Measurements from ENCODE around the gene VPS72. TPM values are rescaled to one million over a fixed set of nuclear protein-coding genes. Genes with fewer than 3 reads are reported as not detected.
"Not testable (repeated sequence)": the region's sequence is repeated elsewhere in the genome, so short reads cannot be mapped to it uniquely, and the experiment has no call there.

VPS72 gene
- total and polyA plus RNA-seq, 7 experiments from 2014 or later, result 35.1 to 85.3 (median 63.9) TPM

- Histone ChIP-seq H3K9me3 (ENCODE audit: control insufficient read depth in 2 of 3, low read length in 3 of 3) (no peaks in the 10 kb centered on the region), H3K27ac (ENCODE audit: low read depth, low read length) (no peak overlapping the region), H3K27me3 (ENCODE audit: control insufficient read depth in 2 of 2, insufficient read depth in 2 of 2, low read length in 2 of 2) (no peaks in the 10 kb centered on the region), H3K36me3 (ENCODE audit: control insufficient read depth in 2 of 3, insufficient read depth in 3 of 3, low read length in 3 of 3) (peaks cover 0 to 3% (median 0%) of the 10 kb centered on the region in 3 experiments), H3K4me3 (ENCODE audit: low read length) (no peak overlapping the region), H3K4me1 (ENCODE audit: control insufficient read depth in 2 of 2, insufficient read depth in 2 of 2, low read length in 2 of 2) (no peaks in the 10 kb centered on the region)
- Mint-ChIP-seq H3K4me3 (no peak overlapping the region), H3K9me3 (no peaks in the 10 kb centered on the region), H3K27ac (peak overlapping the region in 1 of 9 donors; percentile 36), H3K36me3 (peaks cover 0 to 7% (median under 1%) of the 10 kb centered on the region in 5 donors), H3K4me1 (peaks cover 6 to 24% (median 14%) of the 10 kb centered on the region in 7 donors), H3K27me3 (no peaks in the 10 kb centered on the region)
- no peak for ATAC-seq
- DNase-seq, result no peak
- CTCF ChIA-PET, result no interaction called here
- intact Hi-C loops (cut with micrococcal nuclease), result no loop called here
- POLR2A ChIA-PET, result interaction anchor here (0.6 kb wide), 1 partner anchor 649 kb away, joined by 4 read pairs; no protein-coding TSS in a partner anchor
Observed at GRCh38 chr1:151221616-151222015, 31.6 kb upstream of the VPS72 start.

DNA sequence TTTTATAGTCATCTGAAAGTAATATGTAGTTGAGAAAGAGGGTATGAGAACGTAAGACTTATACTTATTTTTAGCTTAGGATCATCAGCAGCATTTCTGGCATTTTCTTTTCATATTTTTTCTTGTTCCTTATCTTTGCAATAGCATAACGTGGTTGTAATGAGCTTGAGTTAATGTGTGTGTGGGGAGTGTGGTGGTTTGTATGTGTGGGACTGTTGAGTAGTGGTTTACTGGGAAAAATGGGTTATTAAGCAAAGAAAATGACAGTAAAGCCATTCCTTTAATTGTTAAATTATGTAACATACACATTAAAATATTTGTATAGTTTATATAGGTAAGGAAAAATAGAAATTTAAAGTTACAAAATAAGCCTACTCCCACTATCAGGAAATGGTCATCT, 23.6 kb upstream of the VPS72 start:
- CTCF ChIA-PET, result interaction anchor here (0.7 kb wide), 1 partner anchor 9 kb away, joined by 3 read pairs; no protein-coding TSS in a partner anchor
- Histone ChIP-seq H3K36me3 (ENCODE audit: control insufficient read depth in 2 of 3, insufficient read depth in 3 of 3, low read length in 3 of 3) (peaks cover 0 to 6% (median 0%) of the 10 kb centered on the region in 3 experiments), H3K9me3 (ENCODE audit: control insufficient read depth in 2 of 3, low read length in 3 of 3) (no peaks in the 10 kb centered on the region), H3K4me3 (ENCODE audit: low read length) (no peak overlapping the region), H3K4me1 (ENCODE audit: control insufficient read depth in 2 of 2, insufficient read depth in 2 of 2, low read length in 2 of 2) (peaks cover 4 to 13% of the 10 kb centered on the region in 2 donors), H3K27ac (ENCODE audit: low read depth, low read length) (no peak overlapping the region), H3K27me3 (ENCODE audit: control insufficient read depth in 2 of 2, insufficient read depth in 2 of 2, low read length in 2 of 2) (no peaks in the 10 kb centered on the region)
- intact Hi-C loops (cut with micrococcal nuclease), result loop anchor here in 1 of 2 donors (5.0 kb wide), 1 partner anchor 39 kb away; the partner anchor contains the start of gene PSMD4
- H3K4me3 Mint-ChIP-seq, result peak overlapping the region in 3 of 10 donors; percentile 1 to 37 (median 25)
- H3K4me1 Mint-ChIP-seq, result peaks cover 21 to 53% (median 39%) of the 10 kb centered on the region in 7 donors
- peaks cover 0 to 20% (median 11%) of the 10 kb centered on the region in 5 donors for H3K36me3 Mint-ChIP-seq
- H3K27ac Mint-ChIP-seq, result peak overlapping the region in 7 of 9 donors; percentile 10 to 79 (median 48)
- DNase-seq (no peak), ATAC-seq (no peak)
- H3K27me3 Mint-ChIP-seq, result no peaks in the 10 kb centered on the region
- POLR2A ChIA-PET, result no interaction called here
- H3K9me3 Mint-ChIP-seq, result no peaks in the 10 kb centered on the region

- Mint-ChIP-seq H3K36me3 (peaks cover 0 to 22% (median 11%) of the 10 kb centered on the region in 5 donors), H3K4me1 (peaks cover 22 to 47% (median 37%) of the 10 kb centered on the region in 7 donors), H3K27ac (peak overlapping the region; percentile 74 to 97 (median 91)), H3K4me3 (peak overlapping the region in 9 of 10 donors; percentile 57 to 86 (median 80)), H3K9me3 (peaks cover 0 to under 1% (median 0%) of the 10 kb centered on the region in 11 donors), H3K27me3 (no peaks in the 10 kb centered on the region)
- Histone ChIP-seq H3K4me1 (ENCODE audit: control insufficient read depth in 2 of 2, insufficient read depth in 2 of 2, low read length in 2 of 2) (peaks cover 4 to 13% of the 10 kb centered on the region in 2 donors), H3K9me3 (ENCODE audit: control insufficient read depth in 2 of 3, low read length in 3 of 3) (no peaks in the 10 kb centered on the region), H3K27ac (ENCODE audit: low read depth, low read length) (no peak overlapping the region), H3K4me3 (ENCODE audit: low read length) (no peak overlapping the region), H3K36me3 (ENCODE audit: control insufficient read depth in 2 of 3, insufficient read depth in 3 of 3, low read length in 3 of 3) (peaks cover 0 to 18% (median 0%) of the 10 kb centered on the region in 3 experiments), H3K27me3 (ENCODE audit: control insufficient read depth in 2 of 2, insufficient read depth in 2 of 2, low read length in 2 of 2) (no peaks in the 10 kb centered on the region)
- DNase-seq (peak in 3 of 9 donors; percentile 14 to 30 (median 22)), ATAC-seq (no peak)
- ChIA-PET POLR2A (interaction anchor here (0.6 to 1.4 kb wide), 5 partner anchors 9 to 531 kb away, joined by 3 to 4 read pairs (median 3); partner anchors contain the start of genes PSMD4 and TNFAIP8L2), CTCF (interaction anchor here (0.7 kb wide), 1 partner anchor 1278 kb away, joined by 3 read pairs; no protein-coding TSS in a partner anchor)
- intact Hi-C loops (cut with micrococcal nuclease), result loop anchor here in 1 of 2 donors (5.0 kb wide), 1 partner anchor 40 kb away; the partner anchor contains the start of gene PSMD4
Observed at GRCh38 chr1:151211972-151212705, 22.1 kb upstream of the VPS72 start.

DNA sequence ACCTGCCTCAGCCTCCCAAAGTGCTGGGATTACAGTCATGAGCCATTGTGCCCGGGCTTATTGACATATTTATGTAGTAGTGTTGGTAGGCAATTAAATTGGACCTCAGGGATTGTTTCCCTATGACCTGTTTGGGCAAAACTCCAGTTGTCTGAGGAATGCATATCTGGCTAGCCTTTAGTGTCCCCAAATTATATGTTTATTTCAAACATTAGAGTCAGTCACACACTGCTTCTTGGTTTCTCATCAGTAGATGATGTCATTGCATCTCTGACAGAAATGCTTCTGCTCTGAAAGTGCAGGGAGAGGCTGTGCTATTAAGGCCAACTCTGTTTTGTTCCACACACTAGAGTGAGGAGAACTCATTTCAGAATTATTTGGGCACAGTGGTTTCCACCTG, 20.8 kb upstream of the VPS72 start:
- Mint-ChIP-seq H3K4me3 (peak overlapping the region in 5 of 10 donors; percentile 11 to 66 (median 45)), H3K36me3 (peaks cover 0 to 23% (median 9%) of the 10 kb centered on the region in 5 donors), H3K4me1 (peaks cover 22 to 43% (median 36%) of the 10 kb centered on the region in 7 donors), H3K27me3 (no peaks in the 10 kb centered on the region), H3K9me3 (peaks cover 0 to 1% (median 0%) of the 10 kb centered on the region in 11 donors), H3K27ac (peak overlapping the region in 4 of 9 donors; percentile 4 to 91 (median 57))
- Histone ChIP-seq H3K27ac (ENCODE audit: low read depth, low read length) (peak overlapping the region; percentile 13), H3K4me3 (ENCODE audit: low read length) (no peak overlapping the region), H3K4me1 (ENCODE audit: control insufficient read depth in 2 of 2, insufficient read depth in 2 of 2, low read length in 2 of 2) (peaks cover 5 to 13% of the 10 kb centered on the region in 2 donors), H3K9me3 (ENCODE audit: control insufficient read depth in 2 of 3, low read length in 3 of 3) (no peaks in the 10 kb centered on the region), H3K36me3 (ENCODE audit: control insufficient read depth in 2 of 3, insufficient read depth in 3 of 3, low read length in 3 of 3) (peaks cover 0 to 29% (median 0%) of the 10 kb centered on the region in 3 experiments), H3K27me3 (ENCODE audit: control insufficient read depth in 2 of 2, insufficient read depth in 2 of 2, low read length in 2 of 2) (no peaks in the 10 kb centered on the region)
- no peak for DNase-seq
- CTCF ChIA-PET, result no interaction called here
- no peak for ATAC-seq
- POLR2A ChIA-PET, result no interaction called here
- intact Hi-C loops (cut with micrococcal nuclease), result loop anchor here in 1 of 2 donors (5.0 kb wide), 1 partner anchor 41 kb away; the partner anchor contains the start of gene PSMD4

DNA sequence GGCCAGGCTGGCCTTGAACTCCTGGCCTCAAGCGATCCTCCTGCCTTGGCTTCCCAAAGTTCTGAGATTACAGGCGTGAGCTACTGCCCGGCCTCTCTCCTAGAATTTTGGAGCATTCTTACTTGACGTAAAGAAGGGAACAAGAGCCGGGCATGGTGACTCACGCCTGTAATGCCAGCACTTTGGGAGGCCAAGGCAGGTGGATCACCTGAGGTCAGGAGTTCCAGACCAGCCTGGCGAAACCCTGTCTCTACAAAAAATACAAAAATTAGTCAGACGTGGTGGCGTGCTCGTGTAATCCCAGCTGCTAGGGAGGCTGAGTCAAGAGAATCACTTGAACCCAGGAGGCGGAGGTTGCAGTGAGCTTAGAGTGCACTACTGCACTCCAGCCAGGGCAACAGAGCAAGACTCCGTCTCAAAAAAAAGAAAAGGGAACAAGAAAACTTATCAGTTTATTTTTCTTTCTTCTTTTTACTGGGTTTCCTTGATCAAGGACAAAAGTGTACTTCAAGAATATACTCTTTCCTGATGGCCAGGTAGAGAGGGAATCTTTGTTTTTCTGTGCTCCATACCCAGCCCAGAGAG, 15.5 kb upstream of the VPS72 start:
- H3K9me3 Mint-ChIP-seq; CTCF ChIA-PET; H3K9me3 ChIP-seq (ENCODE audit: control insufficient read depth in 2 of 3, low read length in 3 of 3); ATAC-seq; POLR2A ChIA-PET; H3K27me3 Mint-ChIP-seq; H3K4me3 Mint-ChIP-seq; H3K27me3 ChIP-seq (ENCODE audit: control insufficient read depth in 2 of 2, insufficient read depth in 2 of 2, low read length in 2 of 2); H3K4me3 ChIP-seq (ENCODE audit: low read length); H3K27ac ChIP-seq (ENCODE audit: low read depth, low read length); intact Hi-C loops (cut with micrococcal nuclease); DNase-seq; H3K4me1 ChIP-seq (ENCODE audit: control insufficient read depth in 2 of 2, insufficient read depth in 2 of 2, low read length in 2 of 2): not testable (repeated sequence)
- peaks cover 0 to 41% (median 0%) of the 10 kb centered on the region in 3 experiments for H3K36me3 ChIP-seq (ENCODE audit: control insufficient read depth in 2 of 3, insufficient read depth in 3 of 3, low read length in 3 of 3)
- Mint-ChIP-seq H3K36me3 (peaks cover 0 to 14% (median 12%) of the 10 kb centered on the region in 5 donors), H3K27ac (peak overlapping the region in 2 of 9 donors; percentile 12 to 16), H3K4me1 (peaks cover 23 to 49% (median 30%) of the 10 kb centered on the region in 7 donors)
